Mesendoderm (in vitro differentiated cells): ENCODE results near the gene SLC26A8.

ENCODE experiments used
- DNase-seq: peaks from one replicate; pipeline ENCODE4 v3.0.0; 2013
- H2AK5ac ChIP-seq: 2 replicates; pipeline ENCODE4 v1.6.1; 2013; ENCODE audit warnings: low read length, inconsistent platforms
- H2BK120ac ChIP-seq: 2 replicates; pipeline ENCODE4 v1.6.1; 2013; ENCODE audit warnings: low read depth, mild to moderate bottlenecking, low read length, moderate library complexity, mixed read lengths
- H2BK15ac ChIP-seq: replicated peaks from 2 replicates; pipeline ENCODE4 v1.6.1; 2013; ENCODE audit warnings: low read depth, mild to moderate bottlenecking, moderate library complexity
- H2BK5ac ChIP-seq: 2 replicates; pipeline ENCODE4 v1.6.1; 2013; ENCODE audit warnings: low read length, inconsistent platforms
- H3K18ac ChIP-seq: 2 replicates; pipeline ENCODE4 v1.6.1; 2013; ENCODE audit warnings: mild to moderate bottlenecking, low read length, mixed read lengths
- H3K23ac ChIP-seq: one replicate; pipeline ENCODE4 v1.6.1; 2013; ENCODE audit warnings: low read length
- H3K27ac ChIP-seq: 2 replicates; pipeline ENCODE4 v1.5.1; 2013; ENCODE audit warnings: low read depth, mild to moderate bottlenecking, inconsistent platforms, low read length, moderate library complexity
- H3K27me3 ChIP-seq: 2 replicates; pipeline ENCODE4 v1.6.1; 2013; ENCODE audit warnings: low read length, control low read depth, mild to moderate bottlenecking, inconsistent platforms; ENCODE audit not compliant: insufficient read depth, poor library complexity
- H3K36me3 ChIP-seq: 2 replicates; pipeline ENCODE4 v1.6.1; 2013; ENCODE audit warnings: low read length, inconsistent platforms; ENCODE audit not compliant: control insufficient read depth, insufficient read depth
- H3K4ac ChIP-seq: one replicate; pipeline ENCODE4 v1.6.1; 2013; ENCODE audit warnings: low read depth, mild to moderate bottlenecking, low read length, moderate library complexity
- H3K4me1 ChIP-seq: 2 replicates; pipeline ENCODE4 v1.6.1; 2013; ENCODE audit warnings: low read depth, low read length, inconsistent platforms; ENCODE audit not compliant: control insufficient read depth
- H3K4me2 ChIP-seq: 2 replicates; pipeline ENCODE4 v1.6.1; 2013; ENCODE audit warnings: low read length
- H3K4me3 ChIP-seq: 2 replicates; pipeline ENCODE4 v1.5.1; 2013; ENCODE audit warnings: mild to moderate bottlenecking, low read length
- H3K56ac ChIP-seq: one replicate; pipeline ENCODE4 v1.6.1; 2013; ENCODE audit warnings: low read length
- H3K79me1 ChIP-seq: 2 replicates; pipeline ENCODE4 v1.6.1; 2013; ENCODE audit warnings: low read length, inconsistent platforms
- H3K79me2 ChIP-seq: 2 replicates; pipeline ENCODE4 v1.6.1; 2013; ENCODE audit warnings: mild to moderate bottlenecking, low read length; ENCODE audit not compliant: control insufficient read depth, insufficient read depth
- H3K9ac ChIP-seq: 2 replicates; pipeline ENCODE4 v1.6.1; 2013; ENCODE audit warnings: low read length, inconsistent platforms
- H4K5ac ChIP-seq: one replicate; pipeline ENCODE4 v1.6.1; 2013; ENCODE audit warnings: low read length
- H4K8ac ChIP-seq: one replicate; pipeline ENCODE4 v1.6.1; 2013; ENCODE audit warnings: low read depth, mild to moderate bottlenecking, control low read depth, low read length, moderate library complexity
- WGBS: extraction: QIAGEN DNeasy Blood & Tissue Kit; methylation state at CpG from one replicate; pipeline ENCODE4 v1.1.7; 2013; ENCODE audit warnings: low lambda C conversion rate, missing lambda C conversion rate; ENCODE audit not compliant: insufficient coverage; ENCODE audit errors: extremely low coverage; 5-methylcytosine and 5-hydroxymethylcytosine counted together

SLC26A8 gene

GRCh38 chr6:35906499-35906846 lies 118.0 kb downstream of the SLC26A8 start:
- no peak for DNase-seq
- Histone ChIP-seq H2BK5ac (no peak overlapping the region), H2AK5ac (no peak overlapping the region), H3K79me1 (peaks cover 15% of the 10 kb centered on the region), H3K23ac (no peak overlapping the region), H3K4me2 (no peak overlapping the region), H2BK15ac (no peak overlapping the region), H3K27ac (no peak overlapping the region), H3K4ac (no peak overlapping the region), H3K4me1 (no peaks in the 10 kb centered on the region), H2BK120ac (no peak overlapping the region), H3K36me3 (peaks cover 2% of the 10 kb centered on the region), H3K79me2 (peaks cover 42% of the 10 kb centered on the region), H4K8ac (no peak overlapping the region), H3K27me3 (no peaks in the 10 kb centered on the region), H3K56ac (no peak overlapping the region), H3K9ac (no peak overlapping the region), H4K5ac (no peak overlapping the region), H3K4me3 (no peak overlapping the region), H3K18ac (no peak overlapping the region)
- WGBS: no CpG with 5 or more reads among the region's 2 CpGs

GRCh38 chr6:35905841-35906498 lies 118.5 kb downstream of the SLC26A8 start:
- DNase-seq: no peak
- peaks cover 44% of the 10 kb centered on the region for H3K79me2 ChIP-seq
- H2BK120ac ChIP-seq: no peak overlapping the region
- no peak overlapping the region for H3K4ac ChIP-seq
- no CpG with 5 or more reads among the region's 8 CpGs for WGBS
- no peak overlapping the region for H3K18ac ChIP-seq
- no peak overlapping the region for H3K27ac ChIP-seq
- H3K23ac ChIP-seq: no peak overlapping the region
- no peak overlapping the region for H3K56ac ChIP-seq
- no peak overlapping the region for H4K5ac ChIP-seq
- H3K4me1 ChIP-seq: no peaks in the 10 kb centered on the region
- H3K9ac ChIP-seq: no peak overlapping the region
- H3K27me3 ChIP-seq: no peaks in the 10 kb centered on the region
- H2BK5ac ChIP-seq: no peak overlapping the region
- H3K79me1 ChIP-seq: peaks cover 16% of the 10 kb centered on the region
- no peak overlapping the region for H2BK15ac ChIP-seq
- H3K36me3 ChIP-seq: peaks cover 2% of the 10 kb centered on the region
- H3K4me3 ChIP-seq: no peak overlapping the region
- H2AK5ac ChIP-seq: no peak overlapping the region
- H3K4me2 ChIP-seq: no peak overlapping the region
- H4K8ac ChIP-seq: no peak overlapping the region

GRCh38 chr6:35905141-35905785 lies 119.2 kb downstream of the SLC26A8 start:
- Histone ChIP-seq H3K4me3 (no peak overlapping the region), H3K27ac (no peak overlapping the region), H3K18ac (no peak overlapping the region), H4K8ac (no peak overlapping the region), H3K4me1 (no peaks in the 10 kb centered on the region), H2BK15ac (no peak overlapping the region), H3K79me2 (peaks cover 47% of the 10 kb centered on the region), H3K79me1 (peaks cover 17% of the 10 kb centered on the region), H3K4ac (no peak overlapping the region), H2BK5ac (no peak overlapping the region), H4K5ac (no peak overlapping the region), H3K56ac (no peak overlapping the region), H3K36me3 (peaks cover 2% of the 10 kb centered on the region), H3K27me3 (no peaks in the 10 kb centered on the region), H3K4me2 (no peak overlapping the region), H2BK120ac (no peak overlapping the region), H2AK5ac (no peak overlapping the region), H3K23ac (no peak overlapping the region), H3K9ac (no peak overlapping the region)
- 100% methylated on average over 1 of the region's 2 CpGs for WGBS
- DNase-seq: no peak

- no peaks in the 10 kb centered on the region for H3K4me1 ChIP-seq
- no peak overlapping the region for H3K4me3 ChIP-seq
- no peak overlapping the region for H4K8ac ChIP-seq
- H3K27me3 ChIP-seq: no peaks in the 10 kb centered on the region
- DNase-seq: no peak
- no peak overlapping the region for H2BK5ac ChIP-seq
- no peak overlapping the region for H2AK5ac ChIP-seq
- H4K5ac ChIP-seq: no peak overlapping the region
- no peak overlapping the region for H3K27ac ChIP-seq
- peaks cover 16% of the 10 kb centered on the region for H3K79me1 ChIP-seq
- no peak overlapping the region for H3K18ac ChIP-seq
- H3K4me2 ChIP-seq: no peak overlapping the region
- no CpG with 5 or more reads among the region's 4 CpGs for WGBS
- H3K36me3 ChIP-seq: no peaks in the 10 kb centered on the region
- no peak overlapping the region for H3K4ac ChIP-seq
- H3K23ac ChIP-seq: no peak overlapping the region
- H3K79me2 ChIP-seq: peaks cover 50% of the 10 kb centered on the region
- no peak overlapping the region for H3K56ac ChIP-seq
- no peak overlapping the region for H2BK15ac ChIP-seq
- no peak overlapping the region for H2BK120ac ChIP-seq
- no peak overlapping the region for H3K9ac ChIP-seq
These were observed 120.8 kb downstream of the SLC26A8 start for GRCh38 chr6:35903679-35904078.

GRCh38 chr6:35900448-35900847 lies 124.0 kb downstream of the SLC26A8 start:
- Histone ChIP-seq H2BK5ac (no peak overlapping the region), H3K56ac (no peak overlapping the region), H3K79me1 (peaks cover 19% of the 10 kb centered on the region), H4K8ac (no peak overlapping the region), H3K4me3 (no peak overlapping the region), H3K4me1 (peaks cover 3% of the 10 kb centered on the region), H3K4me2 (no peak overlapping the region), H2BK120ac (no peak overlapping the region), H2AK5ac (no peak overlapping the region), H4K5ac (no peak overlapping the region), H3K23ac (no peak overlapping the region), H3K9ac (no peak overlapping the region), H2BK15ac (no peak overlapping the region), H3K4ac (no peak overlapping the region), H3K27ac (no peak overlapping the region), H3K27me3 (no peaks in the 10 kb centered on the region), H3K36me3 (no peaks in the 10 kb centered on the region), H3K79me2 (peaks cover 53% of the 10 kb centered on the region), H3K18ac (no peak overlapping the region)
- 100% methylated on average over 3 of the region's 4 CpGs for WGBS
- no peak for DNase-seq

- no peak overlapping the region for H3K18ac ChIP-seq
- no peak overlapping the region for H2BK120ac ChIP-seq
- no peak overlapping the region for H3K9ac ChIP-seq
- H3K4me1 ChIP-seq: peaks cover 3% of the 10 kb centered on the region
- WGBS: no CpG with 5 or more reads among the region's 2 CpGs
- no peak overlapping the region for H3K56ac ChIP-seq
- no peak overlapping the region for H3K4me2 ChIP-seq
- no peaks in the 10 kb centered on the region for H3K27me3 ChIP-seq
- peaks cover 18% of the 10 kb centered on the region for H3K79me1 ChIP-seq
- H4K5ac ChIP-seq: no peak overlapping the region
- DNase-seq: no peak
- H4K8ac ChIP-seq: no peak overlapping the region
- no peak overlapping the region for H2BK15ac ChIP-seq
- H2BK5ac ChIP-seq: no peak overlapping the region
- no peak overlapping the region for H3K27ac ChIP-seq
- H3K79me2 ChIP-seq: peaks cover 52% of the 10 kb centered on the region
- H2AK5ac ChIP-seq: no peak overlapping the region
- no peak overlapping the region for H3K4me3 ChIP-seq
- no peaks in the 10 kb centered on the region for H3K36me3 ChIP-seq
- H3K23ac ChIP-seq: no peak overlapping the region
- H3K4ac ChIP-seq: no peak overlapping the region
These were observed 126.4 kb downstream of the SLC26A8 start for GRCh38 chr6:35898003-35898402.
